Myometrial cell (primary cell): ENCODE results near the gene FGF13. TPM values are rescaled to one million over a fixed set of nuclear protein-coding genes. Genes with fewer than 3 reads are reported as not detected.

Experiments used
- total RNA-seq: library from RNA; depleted of rRNA; stranded (reverse); fragments of >200 nt; gene quantifications from 2 replicates; pipeline ENCODE4 v1.2.3, GENCODE V29; 2015

Gene FGF13
- total RNA-seq, result not detected in 2 replicates

GRCh38 chrX:138711399-138712347 lies at the start of gene FGF13:
TSS of gene FGF13 (minus strand) at chrX:138711717. CDS start at chrX:138711003, 714 bp downstream.

